HCT116 (cell line): ENCODE measurements around the gene PACSIN2. TPM values are rescaled to one million over a fixed set of nuclear protein-coding genes. Genes with fewer than 3 reads are reported as not detected.

Experiments used
- ATAC-seq: fragments of 200-7000 bp; cut with Tn5 transposase; 2 replicates; pipeline ENCODE4 v1.9.1; 2020; ENCODE audit warnings: mild to moderate bottlenecking, moderate library complexity
- BruUV-seq: library from RNA; stranded (reverse); fragments of 400-500 nt; replicated peaks from 2 replicates; lab custom pipeline; 2021; lab: Mats Ljungman, UMichigan
- CTCF ChIA-PET: fragments of 300-600 bp; sonication (Branson Sonifier 250); formaldehyde crosslinking; loops from one replicate; lab custom pipeline; 2021; ENCODE audit warnings: antibody characterized with exemption; lab: Charles Lee
- POLR2A ChIA-PET: fragments of 300-600, 350-600 bp; sonication (Branson Sonifier 250); formaldehyde crosslinking; loops from one replicate; lab custom pipeline; 2021; ENCODE audit warnings: antibody characterized with exemption; lab: Charles Lee
- RAD21 ChIA-PET, 2 experiments: fragments of 300-600 bp; sonication (Branson Sonifier 250); formaldehyde crosslinking; loops; one replicate each; lab custom pipeline; 2023; ENCODE audit warnings: low total read pairs in 2 of 2; ENCODE audit not compliant: uncharacterized antibody in 2 of 2, unreplicated experiment in 2 of 2, low non-redundant PET in 1 of 2; lab: Charles Lee
- DNase-seq: peaks from one replicate; pipeline ENCODE4 v3.0.0-alpha.2; 2010; ENCODE audit warnings: low read depth, low spot score
- H2AFZ ChIP-seq: fragments of 200-600 bp; shearing (Covaris generic), sonication (generic); 2 replicates; pipeline ENCODE4 v1.6.1; 2017; ENCODE audit warnings: low read depth, mixed run types, mixed read lengths, antibody characterized with exemption, low read length; ENCODE audit not compliant: poor library complexity, severe bottlenecking
- H3K27ac ChIP-seq: 2 replicates; pipeline ENCODE4 v1.5.1; 2012; ENCODE audit warnings: low read depth, low read length
- H3K27me3 ChIP-seq: fragments of 200-600 bp; sonication (generic); 2 replicates; pipeline ENCODE4 v1.6.1; 2016; ENCODE audit warnings: mixed run types, low read length, mixed read lengths; ENCODE audit not compliant: insufficient read depth
- H3K36me3 ChIP-seq, 2 experiments: fragments of 200-500 bp in 1 of 2; fragments of 200-600 bp in 1 of 2; sonication (Bioruptor generic) in 1 of 2; sonication (generic) in 1 of 2; 2 replicates each; pipeline versions ENCODE4 v1.5.1 to v1.6.1; 2014 to 2016; ENCODE audit warnings: low read length in 2 of 2, inconsistent platforms in 1 of 2, mixed read lengths in 1 of 2, mixed run types in 1 of 2; ENCODE audit not compliant: insufficient read depth in 2 of 2, control insufficient read depth in 1 of 2
- H3K4me1 ChIP-seq, 2 experiments: fragments of 200-600 bp in 1 of 2; sonication (generic) in 1 of 2; 2 replicates each; pipeline versions ENCODE4 v1.5.1 to v1.6.1; 2012 to 2017; ENCODE audit warnings: low read length in 2 of 2, inconsistent platforms in 1 of 2, mild to moderate bottlenecking in 1 of 2, mixed read lengths in 1 of 2, mixed run types in 1 of 2, moderate library complexity in 1 of 2; ENCODE audit not compliant: insufficient read depth in 2 of 2, control insufficient read depth in 1 of 2
- H3K4me2 ChIP-seq: fragments of 200-600 bp; sonication (generic); 2 replicates; pipeline ENCODE4 v1.6.1; 2017; ENCODE audit warnings: mixed run types, low read length, mixed read lengths
- H3K4me3 ChIP-seq, 2 experiments: fragments of 200-600 bp in 1 of 2; sonication (generic) in 1 of 2; replicated peaks in 1 of 2; 2 replicates each; pipeline ENCODE4 v1.5.1; 2011 to 2016; ENCODE audit warnings: low read length in 2 of 2, control low read depth in 1 of 2, low read depth in 1 of 2, mild to moderate bottlenecking in 1 of 2, mixed read lengths in 1 of 2, mixed run types in 1 of 2
- H3K79me2 ChIP-seq: fragments of 200-600 bp; sonication (generic); 2 replicates; pipeline ENCODE4 v1.6.1; 2017; ENCODE audit warnings: mild to moderate bottlenecking, mixed run types, low read length, moderate library complexity, mixed read lengths; ENCODE audit not compliant: insufficient read depth
- H3K9ac ChIP-seq: fragments of 200-600 bp; sonication (generic); 2 replicates; pipeline ENCODE4 v1.6.1; 2016; ENCODE audit warnings: low read length, mixed read lengths
- H3K9me2 ChIP-seq: fragments of 200-600 bp; sonication (generic), shearing (Covaris generic); 2 replicates; pipeline ENCODE4 v1.6.1; 2017; ENCODE audit warnings: mixed run types, mild to moderate bottlenecking, moderate library complexity; ENCODE audit not compliant: insufficient read depth
- H3K9me3 ChIP-seq, 2 experiments: fragments of 200-500 bp in 1 of 2; fragments of 200-600 bp in 1 of 2; sonication (Bioruptor generic) in 1 of 2; sonication (generic) in 1 of 2; 2 replicates each; pipeline ENCODE4 v1.6.1; 2014 to 2017; ENCODE audit warnings: low read length in 2 of 2, mixed read lengths in 2 of 2, inconsistent platforms in 1 of 2, low read depth in 1 of 2, mild to moderate bottlenecking in 1 of 2, mixed run types in 1 of 2, moderate library complexity in 1 of 2; ENCODE audit not compliant: control insufficient read depth in 1 of 2, insufficient read depth in 1 of 2
- H4K20me1 ChIP-seq: fragments of 200-600 bp; sonication (generic), shearing (Covaris generic); 2 replicates; pipeline ENCODE4 v1.6.1; 2017; ENCODE audit warnings: mixed run types, mild to moderate bottlenecking, moderate library complexity; ENCODE audit not compliant: insufficient read depth
- ATF3 ChIP-seq: IDR thresholded peaks from 2 replicates; pipeline ENCODE4 v1.6.1; 2012
- CBX3 ChIP-seq: IDR thresholded peaks from 2 replicates; pipeline ENCODE4 v1.6.1; 2012; ENCODE audit warnings: low read depth
- EGR1 ChIP-seq: IDR thresholded peaks from 2 replicates; pipeline ENCODE4 v1.6.1; 2012; ENCODE audit warnings: low read depth
- ELF1 ChIP-seq: IDR thresholded peaks from 2 replicates; pipeline ENCODE4 v1.6.1; 2012; ENCODE audit warnings: low read depth, borderline replicate concordance
- EZH2 ChIP-seq: fragments of 200-600 bp; sonication (generic); IDR thresholded peaks from 2 replicates; pipeline ENCODE4 v1.6.1; 2017; ENCODE audit warnings: antibody characterized with exemption, mixed run types
- JUND ChIP-seq: IDR thresholded peaks from 2 replicates; pipeline ENCODE4 v1.6.1; 2012
- RAD21 ChIP-seq: IDR thresholded peaks from 2 replicates; pipeline ENCODE4 v1.6.1; 2012; ENCODE audit warnings: low read depth, mild to moderate bottlenecking
- SP1 ChIP-seq: IDR thresholded peaks from 2 replicates; pipeline ENCODE4 v1.6.1; 2012; ENCODE audit warnings: low read depth
- SRF ChIP-seq: IDR thresholded peaks from 2 replicates; pipeline ENCODE4 v1.6.1; 2012; ENCODE audit warnings: low read depth
- YY1 ChIP-seq: IDR thresholded peaks from 2 replicates; pipeline ENCODE4 v1.6.1; 2011; ENCODE audit warnings: low read length, low read depth, moderate library complexity, mild to moderate bottlenecking; ENCODE audit not compliant: insufficient replicate concordance; ENCODE audit errors: extremely low read depth
- ZNF274 ChIP-seq: fragments of 200-500 bp; sonication (Bioruptor generic); IDR thresholded peaks from 2 replicates; pipeline ENCODE4 v1.6.1; 2014; ENCODE audit warnings: mild to moderate bottlenecking, low read depth, low read length, inconsistent platforms
- intact Hi-C: fragments of 100-400 bp; cut with micrococcal nuclease; formaldehyde crosslinking; loops from 2 replicates; pipeline ENCODE4 v1.10.0; 2022
- total RNA-seq: library from RNA; stranded (reverse); gene quantifications from one replicate; pipeline ENCODE4 v1.2.1, GENCODE V29; 2021; ENCODE audit not compliant: unreplicated experiment
- TF ChIP-seq, protein P1 (sequence below): IDR thresholded peaks from 2 replicates; pipeline ENCODE4 v1.6.1; 2012; ENCODE audit warnings: low read depth

Gene PACSIN2
- total RNA-seq, 1 experiment from 2014 or later: 48.2 TPM

DNA sequence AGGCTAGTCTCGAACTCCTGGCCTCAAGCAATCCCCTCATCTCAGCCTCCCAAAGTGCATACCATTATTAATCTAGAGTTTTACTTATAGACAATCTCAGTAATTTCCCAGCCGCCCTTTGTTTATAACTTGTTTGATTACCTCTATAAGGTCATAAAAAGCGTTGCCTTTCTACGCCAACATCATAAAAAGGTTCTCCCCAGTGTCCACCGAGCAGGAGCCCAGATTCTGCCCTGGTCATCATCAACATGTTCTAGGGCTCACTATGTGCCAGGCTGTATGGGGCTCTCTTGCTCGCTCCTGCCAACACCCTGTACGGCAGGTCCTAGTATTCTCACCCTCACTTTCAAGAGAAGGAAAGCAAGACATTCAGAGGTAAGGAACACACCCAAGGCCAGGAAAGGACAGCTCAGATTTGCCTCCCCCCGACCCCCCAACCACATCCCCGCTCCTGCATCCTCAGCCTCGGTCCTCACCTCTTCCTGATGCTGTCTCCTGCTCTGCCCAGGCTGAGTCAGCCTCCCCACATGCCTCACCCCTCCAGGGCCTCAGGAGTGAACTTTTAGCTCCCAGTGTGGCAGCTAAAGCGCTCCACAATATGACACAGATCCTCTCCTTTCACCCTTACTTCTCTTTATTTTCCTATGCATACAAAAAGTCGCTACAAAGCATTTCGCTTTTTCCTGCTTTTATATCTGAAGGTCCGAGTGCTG lies 172.1 kb downstream of the PACSIN2 start:
- no peak overlapping the region for H3K9ac ChIP-seq
- no peaks in the 10 kb centered on the region for H3K9me2 ChIP-seq
- H3K79me2 ChIP-seq: no peaks in the 10 kb centered on the region
- no peak for ATAC-seq
- H3K4me3 ChIP-seq: no peak overlapping the region
- H3K27me3 ChIP-seq: no peaks in the 10 kb centered on the region
- ChIA-PET RAD21 (no interaction called here), CTCF (no interaction called here), POLR2A (no interaction called here)
- H3K9me3 ChIP-seq: no peaks in the 10 kb centered on the region
- intact Hi-C loops: no loop called here
- no peak for DNase-seq
- peaks cover 0 to 2% of the 10 kb centered on the region in 2 experiments; a peak in 1 of 4 replicates for H3K36me3 ChIP-seq
- BruUV-seq: no TSS peak
- H4K20me1 ChIP-seq: no peaks in the 10 kb centered on the region
- no peak overlapping the region for H3K27ac ChIP-seq
- peaks cover 16 to 18% of the 10 kb centered on the region in 2 experiments for H3K4me1 ChIP-seq
- no peak overlapping the region for H3K4me2 ChIP-seq
- H2AFZ ChIP-seq: no peak overlapping the region
- TF ChIP-seq CBX3: no peak
- TF ChIP-seq, protein P1, sequence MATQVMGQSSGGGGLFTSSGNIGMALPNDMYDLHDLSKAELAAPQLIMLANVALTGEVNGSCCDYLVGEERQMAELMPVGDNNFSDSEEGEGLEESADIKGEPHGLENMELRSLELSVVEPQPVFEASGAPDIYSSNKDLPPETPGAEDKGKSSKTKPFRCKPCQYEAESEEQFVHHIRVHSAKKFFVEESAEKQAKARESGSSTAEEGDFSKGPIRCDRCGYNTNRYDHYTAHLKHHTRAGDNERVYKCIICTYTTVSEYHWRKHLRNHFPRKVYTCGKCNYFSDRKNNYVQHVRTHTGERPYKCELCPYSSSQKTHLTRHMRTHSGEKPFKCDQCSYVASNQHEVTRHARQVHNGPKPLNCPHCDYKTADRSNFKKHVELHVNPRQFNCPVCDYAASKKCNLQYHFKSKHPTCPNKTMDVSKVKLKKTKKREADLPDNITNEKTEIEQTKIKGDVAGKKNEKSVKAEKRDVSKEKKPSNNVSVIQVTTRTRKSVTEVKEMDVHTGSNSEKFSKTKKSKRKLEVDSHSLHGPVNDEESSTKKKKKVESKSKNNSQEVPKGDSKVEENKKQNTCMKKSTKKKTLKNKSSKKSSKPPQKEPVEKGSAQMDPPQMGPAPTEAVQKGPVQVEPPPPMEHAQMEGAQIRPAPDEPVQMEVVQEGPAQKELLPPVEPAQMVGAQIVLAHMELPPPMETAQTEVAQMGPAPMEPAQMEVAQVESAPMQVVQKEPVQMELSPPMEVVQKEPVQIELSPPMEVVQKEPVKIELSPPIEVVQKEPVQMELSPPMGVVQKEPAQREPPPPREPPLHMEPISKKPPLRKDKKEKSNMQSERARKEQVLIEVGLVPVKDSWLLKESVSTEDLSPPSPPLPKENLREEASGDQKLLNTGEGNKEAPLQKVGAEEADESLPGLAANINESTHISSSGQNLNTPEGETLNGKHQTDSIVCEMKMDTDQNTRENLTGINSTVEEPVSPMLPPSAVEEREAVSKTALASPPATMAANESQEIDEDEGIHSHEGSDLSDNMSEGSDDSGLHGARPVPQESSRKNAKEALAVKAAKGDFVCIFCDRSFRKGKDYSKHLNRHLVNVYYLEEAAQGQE: no peak

DNA sequence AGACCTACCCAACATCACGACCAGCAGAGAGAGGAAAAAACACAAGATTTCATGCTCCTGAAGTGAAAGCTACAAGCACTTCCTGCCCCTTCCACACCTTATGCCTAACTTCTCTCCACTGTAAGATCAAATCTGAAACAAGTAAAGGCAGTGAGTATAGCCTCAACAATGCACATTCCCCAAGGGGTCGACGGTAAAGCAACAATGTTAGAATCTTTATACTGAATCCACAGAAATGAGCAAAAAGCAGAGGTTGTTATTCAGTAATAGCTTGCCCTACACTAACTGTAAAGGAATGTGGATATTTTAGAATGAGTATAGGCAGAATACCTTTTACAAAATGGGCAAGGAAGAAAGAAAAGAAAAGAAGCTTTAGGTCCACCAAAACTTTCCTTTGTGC lies 173.5 kb downstream of the PACSIN2 start:
- Histone ChIP-seq H3K9me3 (no peaks in the 10 kb centered on the region), H3K27ac (no peak overlapping the region), H3K4me2 (no peak overlapping the region), H3K9ac (no peak overlapping the region), H4K20me1 (no peaks in the 10 kb centered on the region), H3K27me3 (no peaks in the 10 kb centered on the region), H3K9me2 (no peaks in the 10 kb centered on the region), H3K36me3 (peaks cover 0 to 2% of the 10 kb centered on the region in 2 experiments; a peak in 1 of 4 replicates), H3K79me2 (no peaks in the 10 kb centered on the region), H2AFZ (no peak overlapping the region), H3K4me3 (no peak overlapping the region), H3K4me1 (peaks cover 16 to 18% of the 10 kb centered on the region in 2 experiments)
- ChIA-PET RAD21 (no interaction called here), CTCF (no interaction called here), POLR2A (no interaction called here)
- BruUV-seq: no TSS peak
- no peak for DNase-seq
- no peak for ATAC-seq
- intact Hi-C loops: no loop called here
- no peak for TF ChIP-seq SP1
- TF ChIP-seq ATF3: no peak
- TF ChIP-seq, protein P1: no peak
- no peak for TF ChIP-seq SRF
- no peak for TF ChIP-seq JUND
- no peak for TF ChIP-seq EGR1
- no peak for TF ChIP-seq RAD21
- no peak for TF ChIP-seq YY1
- no peak for TF ChIP-seq ZNF274
- TF ChIP-seq EZH2: no peak
- no peak for TF ChIP-seq ELF1
